Measurements from ENCODE around the gene MTHFR. TPM values are rescaled to one million over a fixed set of nuclear protein-coding genes. Genes with fewer than 3 reads are reported as not detected.

MTHFR gene
- total RNA-seq, 1 donor from 2014 or later = 30.2 TPM

DNA sequence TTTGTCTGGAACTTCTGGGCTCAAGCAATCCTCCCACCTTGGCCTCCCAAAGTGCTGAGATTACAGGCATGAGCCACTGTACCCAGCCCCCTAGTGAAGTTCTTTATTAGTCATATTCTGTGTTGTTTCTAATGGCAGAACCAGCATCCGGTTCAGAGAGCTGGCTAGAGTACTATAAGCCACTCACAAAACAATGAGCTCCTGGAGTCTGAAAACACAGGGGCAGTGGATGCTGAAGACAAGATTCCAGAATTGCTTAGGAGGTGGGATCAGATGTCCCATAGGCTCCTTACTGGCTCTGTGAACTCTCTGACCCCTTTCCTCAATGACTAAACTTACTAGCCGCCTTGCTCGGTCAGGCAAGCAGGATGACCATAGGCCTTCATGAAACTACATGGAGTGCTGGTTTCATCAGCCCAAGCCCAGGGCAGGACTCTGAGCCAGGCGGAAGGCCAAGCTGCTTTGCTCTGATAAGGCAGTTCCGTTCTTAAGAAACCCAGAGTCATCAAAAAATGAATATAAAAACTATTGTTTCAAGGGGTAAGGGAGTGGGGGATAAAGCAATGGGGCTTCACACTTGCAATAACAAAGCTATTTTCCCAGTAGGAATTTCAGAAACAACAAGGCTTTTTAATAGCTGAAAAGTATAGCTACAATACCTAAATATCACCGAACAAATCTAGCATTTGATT, 8.1 kb downstream of the MTHFR start:
- DNase-seq (ENCODE audit: low read depth in 2 of 2) = peak; percentile 81 to 96

GRCh38 chr1:11796036-11796828, 9.5 kb downstream of the MTHFR start:
- DNase-seq (ENCODE audit: low read depth in 2 of 2) = peak in 1 of 2 donors; percentile 50

GRCh38 chr1:11795238-11795890, 10.4 kb downstream of the MTHFR start:
- DNase-seq (ENCODE audit: low read depth in 2 of 2) = no peak

DNA sequence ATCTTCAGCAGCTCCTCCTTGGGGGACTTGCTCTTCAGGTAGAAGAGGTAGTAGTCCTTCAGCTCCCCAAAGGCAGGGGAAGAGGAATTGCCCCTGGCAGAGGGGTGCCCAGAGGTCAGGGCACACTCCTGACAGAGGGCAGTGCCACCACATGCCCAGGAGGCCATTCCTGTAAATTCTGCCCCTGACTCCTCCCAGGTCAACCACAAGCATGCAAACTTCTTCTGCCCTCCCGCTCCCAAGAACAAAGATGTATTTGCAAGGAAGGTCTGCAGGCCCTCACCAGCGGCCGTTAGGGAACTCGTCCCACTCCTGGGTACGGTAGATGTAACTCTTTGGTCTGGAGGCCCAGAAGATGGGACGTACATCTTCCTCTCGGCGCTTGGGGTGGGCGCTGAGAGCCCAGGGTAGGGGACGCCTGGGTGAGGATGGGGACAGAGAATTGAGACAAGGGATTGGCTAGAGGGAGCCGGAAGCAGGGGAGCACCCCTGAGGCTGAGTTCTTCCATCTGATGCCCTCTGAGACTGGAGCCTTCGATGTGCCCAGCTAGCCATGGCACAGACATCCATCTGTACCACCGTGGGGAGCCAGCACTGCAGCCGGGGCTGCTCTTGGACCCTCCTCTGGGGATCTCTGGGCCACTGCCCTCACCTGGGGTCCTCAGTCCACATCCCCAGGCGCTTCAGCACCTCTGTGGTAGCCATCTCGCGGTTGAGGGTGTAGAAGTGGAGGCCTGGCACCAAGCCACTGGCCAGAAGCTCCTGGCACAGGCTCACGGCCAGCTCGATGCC, 11.1 kb downstream of the MTHFR start:
- no peak for DNase-seq (ENCODE audit: low read depth in 2 of 2)

DNA sequence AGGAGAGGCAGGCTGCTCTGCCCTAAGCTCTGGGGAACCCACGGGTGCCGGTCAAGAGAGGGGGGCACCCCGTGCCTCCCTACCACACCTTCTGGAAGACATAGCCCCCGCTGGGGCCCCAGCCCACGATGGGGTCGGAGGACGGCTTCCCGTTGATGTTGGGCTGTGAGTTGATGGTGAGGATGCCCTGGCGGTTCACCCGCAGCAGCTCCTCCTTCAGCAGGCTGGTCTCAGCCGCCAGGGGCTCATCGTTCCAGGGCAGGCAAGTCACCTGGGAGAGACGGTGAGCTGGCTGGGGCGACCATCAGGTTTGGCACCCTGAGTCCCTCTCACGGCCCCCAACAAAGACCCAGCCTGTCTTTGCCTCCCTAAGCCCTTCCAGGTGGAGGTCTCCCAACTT, 11.9 kb downstream of the MTHFR start:
- no peak for DNase-seq (ENCODE audit: low read depth in 2 of 2)

GRCh38 chr1:11792106-11792505, 13.7 kb downstream of the MTHFR start:
- DNase-seq (ENCODE audit: low read depth in 2 of 2) = no peak

DNA sequence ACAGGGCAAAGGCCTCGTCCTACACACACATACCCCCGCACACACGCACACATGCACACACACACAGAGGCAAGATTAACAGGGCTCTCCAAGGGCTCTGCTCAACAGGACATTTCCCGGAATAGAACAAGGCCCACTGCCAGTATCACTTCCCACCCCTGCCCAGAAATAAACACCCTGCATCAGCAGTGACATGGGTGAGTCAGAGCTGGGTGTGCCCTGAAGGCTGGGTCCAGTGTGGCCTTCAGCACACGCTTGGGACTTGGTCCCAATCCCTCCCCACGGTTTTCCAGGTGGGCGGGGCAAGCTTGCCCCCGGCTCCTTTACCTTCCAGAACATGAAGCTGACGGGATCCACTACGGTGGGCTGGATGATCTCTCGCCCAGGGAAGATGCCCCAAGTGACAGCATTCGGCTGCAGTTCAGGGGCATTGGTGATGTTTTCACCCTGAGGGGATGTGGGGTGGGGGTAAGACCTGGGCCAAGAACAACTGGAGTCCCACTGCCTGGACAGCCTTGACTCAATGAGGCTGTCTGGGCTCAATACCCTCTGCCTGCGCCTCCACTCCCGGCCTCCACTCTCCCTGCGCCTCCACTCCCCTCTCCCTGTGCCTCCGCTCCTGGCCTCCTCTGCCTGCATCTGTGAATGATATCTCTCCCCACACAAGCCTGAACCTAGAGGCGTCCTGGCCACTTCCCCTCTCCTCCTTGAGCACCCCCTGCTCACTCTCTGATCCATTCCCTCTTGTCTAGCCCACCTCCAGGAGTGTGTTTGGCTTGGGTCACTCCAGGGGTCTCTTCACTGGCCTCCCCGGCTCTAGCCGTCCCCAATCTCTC, 14.7 kb downstream of the MTHFR start:
- peak; percentile 79 to 88 for DNase-seq (ENCODE audit: low read depth in 2 of 2)

- no peak for DNase-seq (ENCODE audit: low read depth in 2 of 2)
Observed at GRCh38 chr1:11790101-11790879, 15.5 kb downstream of the MTHFR start.

GRCh38 chr1:11789126-11790067, 16.4 kb downstream of the MTHFR start:
- no peak for DNase-seq (ENCODE audit: low read depth in 2 of 2)

DNA sequence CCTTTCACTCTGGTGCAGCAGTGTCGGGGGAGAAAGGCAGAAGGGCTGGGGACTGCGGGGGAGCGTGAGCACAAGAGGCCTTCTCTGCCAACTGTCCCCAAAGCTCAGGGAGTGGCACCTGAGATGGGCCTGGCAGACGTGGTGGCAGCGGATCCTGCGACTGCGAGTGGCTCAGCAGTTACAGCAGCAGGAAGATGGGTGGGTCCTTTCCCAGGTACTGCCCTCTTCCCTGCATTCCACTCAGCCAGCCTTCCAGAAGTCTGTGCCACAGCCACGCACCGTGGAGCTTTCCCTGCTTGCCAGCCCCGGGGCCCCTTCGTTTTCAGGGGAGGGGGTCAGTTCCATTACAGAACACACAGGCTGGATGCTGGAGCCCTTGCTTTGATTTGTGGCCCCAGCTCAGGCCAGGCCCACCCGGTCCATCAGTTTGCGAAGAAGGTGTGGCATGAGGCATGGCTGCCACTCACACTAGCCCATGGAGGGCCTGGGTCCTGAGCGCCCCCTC, 17.2 kb downstream of the MTHFR start:
- DNase-seq (ENCODE audit: low read depth in 2 of 2) = no peak

- DNase-seq (ENCODE audit: low read depth in 2 of 2) = no peak
Observed at GRCh38 chr1:11787804-11788436, 17.8 kb downstream of the MTHFR start.

GRCh38 chr1:11787251-11787803, 18.4 kb downstream of the MTHFR start:
- DNase-seq (ENCODE audit: low read depth in 2 of 2) = no peak

DNA sequence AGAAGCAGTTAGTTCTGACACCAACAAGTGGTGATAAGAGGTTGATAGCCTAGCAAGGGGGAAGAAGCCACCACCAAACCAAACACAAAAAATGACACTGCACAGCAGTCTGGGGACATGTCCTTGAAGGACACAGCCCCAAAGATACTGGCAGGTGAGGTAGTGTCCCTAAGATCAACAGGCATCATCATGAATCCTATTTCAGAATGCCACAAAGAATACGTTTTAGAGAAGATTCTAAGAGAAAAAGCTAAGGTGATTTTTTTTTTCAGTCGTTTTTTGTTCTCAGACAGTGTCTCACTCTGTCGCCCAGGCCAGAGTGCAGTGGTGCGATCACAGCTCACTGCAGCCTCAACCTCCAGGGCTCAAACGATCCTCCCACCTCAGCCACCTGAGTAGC, 19.6 kb downstream of the MTHFR start:
- DNase-seq (ENCODE audit: low read depth in 2 of 2) = no peak

DNA sequence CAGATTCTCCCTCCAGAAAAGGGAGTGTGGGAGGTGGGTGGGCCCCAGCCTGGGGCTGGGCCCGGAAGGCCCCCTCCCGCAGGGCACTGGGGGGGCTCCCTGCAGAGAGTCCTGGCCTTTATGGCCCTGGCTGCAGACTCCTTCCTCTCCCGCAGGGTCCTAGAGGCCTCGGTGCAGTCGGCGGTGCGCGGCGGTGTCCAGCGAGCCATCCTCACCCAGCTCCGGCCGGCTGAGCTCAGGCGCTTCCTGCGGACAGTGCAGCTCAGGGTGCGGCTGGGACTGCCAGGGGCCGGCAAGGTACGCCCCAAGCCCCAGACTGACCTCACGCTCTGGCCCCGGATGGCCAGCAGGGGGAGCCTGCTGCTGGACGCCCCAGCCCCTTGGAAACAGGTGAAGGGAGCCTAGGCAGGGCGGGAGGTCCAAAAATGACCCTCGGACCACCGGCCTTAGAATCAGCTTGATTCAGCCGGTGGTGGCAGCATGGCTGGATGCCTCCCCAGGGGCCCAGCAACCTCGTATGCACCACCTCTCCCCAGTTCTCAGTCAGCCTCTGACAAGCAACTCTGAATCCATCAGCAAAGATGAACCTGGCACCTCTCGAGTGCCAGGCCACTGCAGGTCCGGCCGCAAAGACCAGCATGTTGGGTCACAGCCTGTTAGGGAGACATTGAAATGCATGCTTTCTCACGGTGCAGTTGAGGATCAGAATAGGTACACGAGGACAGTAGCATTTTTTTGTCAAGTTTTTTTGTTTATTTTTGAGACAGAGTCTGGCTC, 20.6 kb downstream of the MTHFR start:
- peak in 1 of 2 donors; percentile 61 for DNase-seq (ENCODE audit: low read depth in 2 of 2)

DNA sequence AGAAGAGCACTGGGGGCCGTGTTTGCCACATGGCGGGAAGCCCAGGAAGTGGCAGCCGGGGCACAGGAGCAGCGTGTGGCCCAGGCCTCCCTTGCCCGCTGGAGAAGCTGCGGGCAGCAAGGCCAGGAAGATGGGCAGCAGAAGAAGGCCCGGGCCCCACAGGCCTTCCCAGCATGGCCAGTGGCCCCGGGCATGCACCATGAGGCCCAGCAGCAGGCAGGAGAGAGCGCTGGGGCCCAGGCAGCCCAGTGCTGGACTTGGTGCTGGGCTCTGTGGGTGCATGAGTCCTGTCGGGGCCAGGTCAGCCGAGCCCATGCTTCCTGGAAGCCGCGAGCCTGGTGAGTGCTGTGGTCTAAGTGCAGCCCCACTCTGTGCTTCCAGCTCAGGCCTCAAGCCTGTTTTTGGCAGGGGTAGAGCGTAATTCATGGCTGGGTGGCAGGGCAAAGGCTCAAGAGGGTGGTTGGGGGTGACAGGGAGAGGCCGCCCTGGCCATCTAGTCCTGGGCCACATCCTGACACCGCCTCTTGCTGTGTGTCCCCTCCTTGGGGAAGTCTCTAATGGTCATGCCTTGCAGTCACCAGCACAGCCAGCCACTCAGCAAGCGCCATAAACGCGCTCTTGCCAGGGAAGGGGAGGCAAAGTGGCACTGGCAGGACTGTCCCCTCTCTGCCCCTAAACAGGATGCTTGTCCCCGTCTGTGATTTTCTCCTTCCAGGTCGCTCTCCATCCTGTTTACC, 21.3 kb downstream of the MTHFR start:
- no peak for DNase-seq (ENCODE audit: low read depth in 2 of 2)

- DNase-seq (ENCODE audit: low read depth in 2 of 2) = no peak
Observed at GRCh38 chr1:11783556-11783955, 22.2 kb downstream of the MTHFR start.
